NCI-H1694 treated with DMSO at 0.1 percent for 48 hours (cell line): ENCODE measurements around the gene MRGPRG.
"Not testable (repeated sequence)": the region's sequence is repeated elsewhere in the genome, so short reads cannot be mapped to it uniquely, and the experiment has no call there.

Experiments used
- DNase-seq: peaks from one replicate; lab custom pipeline; 2025; lab: John Stamatoyannopoulos, UW

MRGPRG gene

GRCh38 chr11:3176487-3176886 is 42.1 kb downstream of the MRGPRG start:
- no peak for DNase-seq

DNA sequence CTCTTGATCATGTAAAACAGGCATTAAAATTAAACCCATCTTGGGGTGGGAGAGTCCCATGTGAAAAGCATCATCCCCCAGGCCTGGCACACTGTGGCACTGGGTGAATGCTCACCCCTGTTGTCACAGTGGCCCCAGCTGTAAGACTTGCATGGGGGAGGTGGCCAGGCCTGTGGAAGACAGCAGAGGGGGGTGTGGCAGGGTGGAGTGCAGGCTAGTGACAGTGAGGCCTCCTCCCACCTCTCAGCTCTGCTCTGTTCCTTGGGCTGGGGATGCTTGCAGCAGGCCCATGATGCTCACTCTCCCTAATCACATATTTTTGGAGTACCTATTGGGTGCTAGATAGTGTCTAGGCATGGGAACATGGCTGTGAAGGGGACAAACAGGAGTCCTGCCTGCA is 43.4 kb downstream of the MRGPRG start:
- no peak for DNase-seq

DNA sequence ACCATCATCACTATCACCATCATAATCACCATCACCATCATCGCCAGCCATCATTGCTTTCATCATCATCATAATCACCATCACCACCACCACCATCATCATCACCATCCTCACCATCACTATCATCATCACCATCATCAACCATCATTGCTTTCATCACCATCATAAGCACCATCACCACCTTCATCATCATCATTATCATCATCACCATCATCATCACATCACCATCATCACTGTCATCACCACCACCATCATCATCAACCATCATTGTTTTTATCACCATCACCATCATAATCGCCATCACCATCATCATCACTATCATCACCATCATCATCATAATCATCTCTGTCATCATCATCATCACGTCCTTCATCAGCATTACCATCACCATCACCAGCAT is 44.2 kb downstream of the MRGPRG start:
- no peak for DNase-seq

DNA sequence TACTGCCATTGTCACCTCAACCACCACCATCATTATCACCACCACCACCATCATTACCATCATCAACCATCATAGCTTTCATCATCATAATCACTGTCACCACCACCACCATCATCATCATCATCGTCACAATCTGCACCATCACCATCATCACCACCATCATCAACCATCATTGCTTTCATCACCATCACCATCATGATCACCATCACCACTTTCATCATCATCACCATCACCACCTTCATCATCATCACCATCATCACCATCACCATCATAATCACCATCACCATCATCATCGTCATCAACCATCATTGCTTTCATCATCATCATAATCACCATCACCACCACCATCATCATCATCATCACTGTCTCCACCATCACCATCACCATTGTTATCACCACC is 44.8 kb downstream of the MRGPRG start:
- no peak for DNase-seq

DNA sequence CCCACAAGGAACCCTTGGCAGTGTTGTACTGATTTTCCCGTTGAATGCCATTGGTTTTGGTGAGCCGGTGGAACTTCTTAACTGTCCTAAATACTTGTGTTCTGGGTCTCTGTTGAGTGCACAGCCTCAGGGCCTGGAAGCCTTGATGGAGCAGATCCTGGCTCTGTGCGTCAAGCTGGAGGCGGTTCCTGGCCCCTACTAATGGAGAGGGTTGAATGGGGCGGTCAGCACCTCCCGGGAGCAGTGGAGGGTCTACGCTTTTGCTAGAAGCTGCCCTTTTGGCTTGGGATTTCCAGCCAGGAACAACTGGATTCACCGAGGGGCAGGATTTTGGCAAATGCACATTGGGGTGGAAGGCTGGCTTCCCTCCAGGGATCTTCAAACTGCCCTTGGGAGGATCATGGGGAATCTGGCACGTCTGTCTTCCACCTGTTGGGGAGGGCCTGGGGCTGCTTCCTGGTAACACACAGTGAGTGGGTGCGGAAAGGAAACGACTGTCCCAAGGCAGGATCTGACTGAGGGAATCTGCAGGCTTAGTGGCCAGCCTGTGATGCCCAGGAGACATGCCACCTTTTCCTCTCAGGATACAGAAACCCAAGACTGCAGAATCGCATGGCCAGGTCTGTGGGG is 46.6 kb downstream of the MRGPRG start:
- DNase-seq: no peak

DNA sequence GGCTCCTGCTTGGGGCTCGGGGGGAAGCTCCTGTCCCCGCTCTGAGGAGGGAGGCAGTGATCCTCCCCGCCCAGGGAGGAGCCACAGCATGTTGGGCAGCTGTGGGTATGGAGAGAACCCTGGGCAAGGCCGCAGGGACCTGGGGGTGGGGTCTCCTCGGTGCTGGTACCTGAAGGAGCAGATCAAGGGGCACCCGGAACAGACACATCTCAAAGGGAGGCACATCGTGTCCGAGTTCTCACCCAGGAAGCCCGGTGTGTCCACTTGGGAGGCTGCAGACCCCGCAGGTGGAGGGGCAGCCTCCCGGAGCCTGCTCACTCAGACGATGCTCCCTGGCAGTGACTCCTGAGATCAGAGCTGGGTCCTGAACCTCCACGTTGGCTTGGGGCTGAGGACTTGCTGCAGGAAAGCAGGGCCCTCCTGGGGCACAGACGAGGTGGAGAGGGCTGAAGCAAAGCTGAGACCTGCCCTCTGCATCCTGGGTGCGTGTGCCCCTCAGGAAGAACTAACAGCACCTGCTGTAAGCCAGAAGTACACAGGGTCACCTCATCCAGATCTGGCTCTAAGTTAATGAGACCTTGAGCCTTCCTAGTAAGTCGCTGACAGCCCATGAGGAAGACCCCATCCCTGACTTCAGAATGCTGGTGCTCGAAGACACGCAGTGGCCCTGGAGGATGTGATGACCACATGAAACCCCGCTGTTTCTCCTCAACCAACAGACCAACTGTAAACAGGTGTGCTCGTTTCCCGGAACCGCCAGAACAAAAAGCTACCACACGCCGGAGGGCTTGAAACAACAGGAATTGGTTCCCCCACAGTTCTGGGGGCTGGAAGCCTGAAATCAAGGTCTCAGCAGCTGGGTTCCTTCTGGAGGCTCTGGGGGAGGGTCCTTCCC is 47.6 kb downstream of the MRGPRG start:
- DNase-seq: no peak

GRCh38 chr11:3170044-3170755 is 48.4 kb downstream of the MRGPRG start:
- no peak for DNase-seq

GRCh38 chr11:3169255-3170043 is 49.2 kb downstream of the MRGPRG start:
- DNase-seq: no peak

- DNase-seq: not testable (repeated sequence)
Measured at GRCh38 chr11:3168742-3169254, 49.8 kb downstream of the MRGPRG start.
